HAP-1 (cell line): ENCODE data around the gene PRRG1.
"Not testable (repeated sequence)": the region's sequence is repeated elsewhere in the genome, so short reads cannot be mapped to it uniquely, and the experiment has no call there.

Source experiments
- DNase-seq, 2 experiments: peaks; one replicate each; pipeline ENCODE4 v3.0.0-alpha.2; 2016 to 2020; ENCODE audit warnings: low spot score in 2 of 2
- H3K27me3 ChIP-seq: fragments of 250-450 bp; sonication (Bioruptor Pico); 2 replicates; pipeline ENCODE4 v1.5.1; 2020; ENCODE audit warnings: low read depth, mild to moderate bottlenecking, moderate library complexity
- H3K36me3 ChIP-seq: fragments of 250-450 bp; sonication (Bioruptor Pico); replicated peaks from 2 replicates; pipeline ENCODE4 v1.5.1; 2020; ENCODE audit warnings: mild to moderate bottlenecking
- H3K4me1 ChIP-seq: fragments of 250-450 bp; sonication (Bioruptor Pico); 2 replicates; pipeline ENCODE4 v1.5.1; 2020; ENCODE audit warnings: mild to moderate bottlenecking
- H3K4me3 ChIP-seq: fragments of 250-450 bp; sonication (Bioruptor Pico); 2 replicates; pipeline ENCODE4 v1.5.1; 2020; ENCODE audit warnings: mild to moderate bottlenecking, moderate library complexity
- H3K9me3 ChIP-seq: fragments of 250-450 bp; sonication (Bioruptor Pico); 2 replicates; pipeline ENCODE4 v1.5.1; 2020; ENCODE audit warnings: mild to moderate bottlenecking, moderate library complexity
- in situ Hi-C: fragments of 300-500 bp; cut with MboI; formaldehyde crosslinking; loops from 3 replicates; pipeline ENCODE4 v1.14.3; 2020; ENCODE audit warnings: low sequenced_read_pairs, inconsistent platforms, mixed read lengths

The PRRG1 gene

DNA sequence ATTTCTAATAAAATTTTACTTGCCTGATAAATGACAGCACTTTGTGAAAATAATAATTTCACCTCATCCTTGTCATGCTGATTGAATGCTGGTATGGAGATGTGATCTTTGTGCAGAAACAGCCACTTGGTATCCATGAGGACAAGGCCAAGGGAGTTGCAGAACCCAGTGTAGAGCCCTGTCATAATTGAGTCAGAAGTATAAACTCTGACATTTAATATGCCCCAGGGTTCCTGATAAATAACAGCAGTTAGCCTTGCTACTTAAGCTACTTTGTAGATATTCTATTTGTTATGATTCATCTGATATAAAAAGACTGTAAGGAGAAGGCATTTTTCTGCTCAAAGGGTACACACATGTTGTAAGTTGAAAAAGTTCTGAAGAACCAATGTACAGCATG is 149.2 kb downstream of the PRRG1 start:
- in situ Hi-C loops, DNase-seq, H3K27me3 ChIP-seq, H3K4me1 ChIP-seq, H3K9me3 ChIP-seq, H3K4me3 ChIP-seq, H3K36me3 ChIP-seq: not testable (repeated sequence)

DNA sequence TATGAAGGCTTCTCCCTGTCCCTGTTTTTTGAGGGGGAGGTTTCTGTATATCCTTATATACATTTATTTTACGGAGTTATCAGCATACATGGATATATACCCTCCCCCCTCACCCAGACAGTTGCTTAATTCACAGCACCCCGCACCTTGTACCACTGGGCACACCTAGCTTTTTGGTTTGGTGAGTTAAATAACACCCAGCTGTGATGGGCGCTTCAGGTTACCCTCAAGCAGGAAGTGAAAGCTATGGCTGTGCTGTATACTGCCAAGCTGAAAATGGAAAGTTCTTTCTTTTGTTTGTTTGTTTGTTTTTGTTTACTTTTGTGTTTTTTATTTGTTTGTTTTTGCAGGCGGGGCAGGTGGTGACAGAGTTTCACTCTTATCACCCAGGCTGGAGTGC is 150.5 kb downstream of the PRRG1 start:
- H3K9me3 ChIP-seq, H3K4me1 ChIP-seq, H3K27me3 ChIP-seq, DNase-seq, H3K36me3 ChIP-seq, H3K4me3 ChIP-seq: not testable (repeated sequence)
- in situ Hi-C loops: loop anchor here (25.0 kb wide), 1 partner anchor 313 kb away; no protein-coding TSS in a partner anchor

DNA sequence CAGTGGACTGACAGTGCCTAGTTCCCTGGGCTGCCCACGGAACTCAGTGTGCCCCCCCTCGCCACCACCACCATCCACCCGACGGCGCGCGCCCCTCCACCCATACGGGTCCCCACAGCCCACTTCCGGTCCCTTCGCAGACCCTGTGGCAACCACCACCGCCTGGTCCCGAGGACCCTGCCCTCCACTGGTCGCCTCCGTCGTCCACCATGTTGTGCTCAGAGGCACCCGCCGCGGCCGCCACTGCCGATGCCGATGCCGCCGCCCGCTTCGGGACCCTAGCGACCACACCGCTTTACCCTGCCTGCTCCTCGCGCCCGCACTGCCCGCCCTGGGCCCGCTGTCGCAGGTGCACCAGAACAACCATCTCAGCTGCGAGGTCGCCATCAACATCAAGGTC is 155.8 kb downstream of the PRRG1 start:
- H3K36me3 ChIP-seq: no peaks in the 10 kb centered on the region
- H3K27me3 ChIP-seq: no peaks in the 10 kb centered on the region
- H3K4me1 ChIP-seq: no peaks in the 10 kb centered on the region
- no peak for DNase-seq
- H3K4me3 ChIP-seq: no peak overlapping the region
- H3K9me3 ChIP-seq: no peaks in the 10 kb centered on the region
- in situ Hi-C loops: loop anchor here (25.0 kb wide), 1 partner anchor 307 kb away; no protein-coding TSS in a partner anchor
